ENCODE results near the gene LONRF2.

- TF ChIP-seq, protein P1, sequence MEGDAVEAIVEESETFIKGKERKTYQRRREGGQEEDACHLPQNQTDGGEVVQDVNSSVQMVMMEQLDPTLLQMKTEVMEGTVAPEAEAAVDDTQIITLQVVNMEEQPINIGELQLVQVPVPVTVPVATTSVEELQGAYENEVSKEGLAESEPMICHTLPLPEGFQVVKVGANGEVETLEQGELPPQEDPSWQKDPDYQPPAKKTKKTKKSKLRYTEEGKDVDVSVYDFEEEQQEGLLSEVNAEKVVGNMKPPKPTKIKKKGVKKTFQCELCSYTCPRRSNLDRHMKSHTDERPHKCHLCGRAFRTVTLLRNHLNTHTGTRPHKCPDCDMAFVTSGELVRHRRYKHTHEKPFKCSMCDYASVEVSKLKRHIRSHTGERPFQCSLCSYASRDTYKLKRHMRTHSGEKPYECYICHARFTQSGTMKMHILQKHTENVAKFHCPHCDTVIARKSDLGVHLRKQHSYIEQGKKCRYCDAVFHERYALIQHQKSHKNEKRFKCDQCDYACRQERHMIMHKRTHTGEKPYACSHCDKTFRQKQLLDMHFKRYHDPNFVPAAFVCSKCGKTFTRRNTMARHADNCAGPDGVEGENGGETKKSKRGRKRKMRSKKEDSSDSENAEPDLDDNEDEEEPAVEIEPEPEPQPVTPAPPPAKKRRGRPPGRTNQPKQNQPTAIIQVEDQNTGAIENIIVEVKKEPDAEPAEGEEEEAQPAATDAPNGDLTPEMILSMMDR (conservative IDR thresholded peaks at IDR 0.05; ENCODE audit: low read depth, low read length) = no peak
- no peak for TF ChIP-seq EZH2 (IDR thresholded peaks at IDR 0.05; ENCODE audit: borderline replicate concordance, low read depth, low read length, poor library complexity, severe bottlenecking)
Observed at GRCh38 chr2:100262046-100262445, 60.3 kb downstream of the LONRF2 start.
